ENCODE measurements around the gene TCF7L1. TPM values are rescaled to one million over a fixed set of nuclear protein-coding genes. Genes with fewer than 3 reads are reported as not detected.

The TCF7L1 gene
- total RNA-seq, 2 experiments from 2014 or later, result not detected

DNA sequence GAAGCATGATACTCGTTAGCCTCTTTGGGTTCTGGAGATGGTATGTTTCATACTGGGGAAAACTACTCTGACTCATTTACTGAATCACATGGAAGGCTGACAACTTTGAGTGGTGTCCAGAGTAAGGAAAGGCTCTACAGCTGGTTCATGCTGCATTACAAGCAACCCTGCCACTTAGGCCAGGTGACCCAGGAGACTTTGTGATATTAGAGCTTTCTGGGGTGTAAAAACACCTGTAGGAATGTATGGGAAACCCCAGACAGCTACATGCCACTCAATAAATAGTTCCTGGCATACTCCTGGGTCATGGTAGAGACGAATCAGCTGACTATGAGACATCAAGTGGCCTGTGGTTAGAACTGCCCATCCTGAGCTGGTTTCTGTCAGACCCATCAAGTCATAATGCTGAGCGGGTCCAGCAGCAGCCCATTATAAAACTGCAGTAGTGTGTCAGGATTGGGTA lies 21.3 kb upstream of the TCF7L1 start:
- no peak for TF ChIP-seq EZH2phosphoT487 (IDR thresholded peaks at IDR 0.05; ENCODE audit: borderline replicate concordance, low read depth, low read length)
- TF ChIP-seq, protein P1, sequence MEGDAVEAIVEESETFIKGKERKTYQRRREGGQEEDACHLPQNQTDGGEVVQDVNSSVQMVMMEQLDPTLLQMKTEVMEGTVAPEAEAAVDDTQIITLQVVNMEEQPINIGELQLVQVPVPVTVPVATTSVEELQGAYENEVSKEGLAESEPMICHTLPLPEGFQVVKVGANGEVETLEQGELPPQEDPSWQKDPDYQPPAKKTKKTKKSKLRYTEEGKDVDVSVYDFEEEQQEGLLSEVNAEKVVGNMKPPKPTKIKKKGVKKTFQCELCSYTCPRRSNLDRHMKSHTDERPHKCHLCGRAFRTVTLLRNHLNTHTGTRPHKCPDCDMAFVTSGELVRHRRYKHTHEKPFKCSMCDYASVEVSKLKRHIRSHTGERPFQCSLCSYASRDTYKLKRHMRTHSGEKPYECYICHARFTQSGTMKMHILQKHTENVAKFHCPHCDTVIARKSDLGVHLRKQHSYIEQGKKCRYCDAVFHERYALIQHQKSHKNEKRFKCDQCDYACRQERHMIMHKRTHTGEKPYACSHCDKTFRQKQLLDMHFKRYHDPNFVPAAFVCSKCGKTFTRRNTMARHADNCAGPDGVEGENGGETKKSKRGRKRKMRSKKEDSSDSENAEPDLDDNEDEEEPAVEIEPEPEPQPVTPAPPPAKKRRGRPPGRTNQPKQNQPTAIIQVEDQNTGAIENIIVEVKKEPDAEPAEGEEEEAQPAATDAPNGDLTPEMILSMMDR (conservative IDR thresholded peaks at IDR 0.05; ENCODE audit: low read length), result no peak
- no peaks in the 10 kb centered on the region for H3K36me3 ChIP-seq (ENCODE audit: insufficient read depth, low read length)
- POLR2A ChIA-PET, result no interaction called here
- DNase-seq (ENCODE audit: low spot score), result no peak
- H3K79me2 ChIP-seq (ENCODE audit: insufficient read depth, low read depth, low read length), result no peaks in the 10 kb centered on the region
- no TSS peak for BruUV-seq (replicated peaks)
- no peaks in the 10 kb centered on the region for H3K9me3 ChIP-seq (ENCODE audit: low read length)
- H3K9me2 ChIP-seq (ENCODE audit: insufficient read depth, low read length), result no peaks in the 10 kb centered on the region
- no peak overlapping the region for H3K4me2 ChIP-seq (ENCODE audit: low read length)
- no peaks in the 10 kb centered on the region for H4K20me1 ChIP-seq (ENCODE audit: insufficient read depth, low read length)
- no peak overlapping the region for H2AFZ ChIP-seq (ENCODE audit: low read length)
- intact Hi-C loops (cut with micrococcal nuclease; ENCODE audit: unreplicated experiment), result no loop called here
- H3K27ac ChIP-seq (ENCODE audit: low read depth, low read length, poor library complexity, severe bottlenecking), result no peak overlapping the region
- CTCF ChIA-PET (ENCODE audit: unreplicated experiment), result no interaction called here
- H3K4me1 ChIP-seq (ENCODE audit: insufficient read depth, low read length, poor library complexity, severe bottlenecking), result no peaks in the 10 kb centered on the region
- no peak overlapping the region for H3K4me3 ChIP-seq (ENCODE audit: low read depth, low read length, poor library complexity, severe bottlenecking)

DNA sequence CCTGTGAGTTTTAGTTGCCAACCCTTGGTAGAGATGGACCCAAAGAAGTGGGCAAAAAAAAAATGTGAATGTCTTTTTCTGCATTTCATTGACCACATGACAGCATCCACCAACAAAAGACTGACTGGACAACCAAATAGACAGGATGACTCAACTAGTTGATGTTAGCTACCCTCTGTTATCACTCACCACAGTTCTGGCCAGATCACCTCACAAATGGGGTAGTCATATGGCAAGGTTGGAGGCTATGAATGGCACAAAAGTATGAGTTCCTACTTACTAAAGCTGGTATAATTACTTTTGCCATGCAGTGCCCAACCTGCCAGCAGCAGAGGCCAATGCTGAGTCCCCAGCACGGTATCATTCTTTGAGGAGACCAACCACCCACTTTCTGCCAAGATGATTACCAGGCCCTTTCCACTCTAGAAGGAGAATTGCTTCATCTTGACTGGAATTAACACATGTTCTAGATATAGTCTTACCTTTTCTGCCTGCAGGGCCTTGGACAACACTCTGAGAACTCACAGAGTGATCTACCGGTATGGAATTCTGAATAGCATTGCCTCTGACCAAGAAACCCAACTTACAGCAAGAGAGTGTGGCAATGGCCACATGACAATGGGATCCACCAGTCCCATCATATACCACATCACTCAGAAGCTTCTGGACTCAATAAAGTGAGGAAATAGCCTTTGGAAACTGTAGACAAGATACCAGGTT lies 20.1 kb upstream of the TCF7L1 start:
- Histone ChIP-seq H3K9me2 (ENCODE audit: insufficient read depth, low read length) (no peaks in the 10 kb centered on the region), H3K4me2 (ENCODE audit: low read length) (no peak overlapping the region), H3K79me2 (ENCODE audit: insufficient read depth, low read depth, low read length) (no peaks in the 10 kb centered on the region), H3K9me3 (ENCODE audit: low read length) (no peaks in the 10 kb centered on the region), H3K27ac (ENCODE audit: low read depth, low read length, poor library complexity, severe bottlenecking) (no peak overlapping the region), H2AFZ (ENCODE audit: low read length) (no peak overlapping the region), H4K20me1 (ENCODE audit: insufficient read depth, low read length) (no peaks in the 10 kb centered on the region), H3K4me1 (ENCODE audit: insufficient read depth, low read length, poor library complexity, severe bottlenecking) (no peaks in the 10 kb centered on the region), H3K36me3 (ENCODE audit: insufficient read depth, low read length) (no peaks in the 10 kb centered on the region), H3K4me3 (ENCODE audit: low read depth, low read length, poor library complexity, severe bottlenecking) (no peak overlapping the region)
- no peak for DNase-seq (ENCODE audit: low spot score)
- intact Hi-C loops (cut with micrococcal nuclease; ENCODE audit: unreplicated experiment), result no loop called here
- POLR2A ChIA-PET, result no interaction called here
- CTCF ChIA-PET (ENCODE audit: unreplicated experiment), result no interaction called here
- no TSS peak for BruUV-seq (replicated peaks)
- TF ChIP-seq, protein P1 (conservative IDR thresholded peaks at IDR 0.05; ENCODE audit: low read length), result no peak
- TF ChIP-seq EZH2phosphoT487 (IDR thresholded peaks at IDR 0.05; ENCODE audit: borderline replicate concordance, low read depth, low read length), result no peak

DNA sequence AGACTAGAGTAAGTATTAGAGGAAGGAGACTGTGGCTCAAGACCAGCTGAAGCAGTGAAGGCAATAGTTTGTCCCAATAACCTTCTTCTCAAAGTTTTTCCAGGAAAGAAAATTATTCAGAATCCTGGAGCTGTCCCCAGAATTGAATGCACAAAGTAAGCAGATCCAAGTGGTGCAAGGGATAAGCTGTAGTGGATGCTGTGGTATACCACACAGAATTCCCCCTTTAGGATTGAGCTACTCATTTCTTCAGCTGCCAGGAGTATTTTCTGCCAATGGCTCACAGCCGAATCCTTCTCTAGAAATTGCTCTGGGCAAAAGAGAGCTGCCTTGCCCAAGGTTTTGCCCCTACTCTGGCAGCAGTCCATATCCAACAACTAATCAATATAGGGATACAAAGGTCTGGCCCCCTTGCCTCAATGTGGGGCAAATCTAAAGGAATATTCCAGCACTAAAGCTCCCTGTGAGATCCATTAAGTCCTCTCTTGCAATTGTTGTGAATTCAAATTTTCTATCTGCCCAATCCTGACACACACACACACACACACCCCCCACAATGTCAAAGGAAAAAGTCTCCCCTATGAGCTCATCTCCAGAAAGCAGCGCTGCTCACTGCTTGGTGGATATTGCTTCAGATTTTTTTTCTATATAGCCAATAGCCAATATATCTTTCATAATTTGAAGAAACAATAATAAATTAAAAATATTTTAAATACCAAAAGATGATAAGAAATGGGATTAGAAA lies 18.4 kb upstream of the TCF7L1 start:
- no peak for TF ChIP-seq EZH2phosphoT487 (IDR thresholded peaks at IDR 0.05; ENCODE audit: borderline replicate concordance, low read depth, low read length)
- TF ChIP-seq, protein P1 (conservative IDR thresholded peaks at IDR 0.05; ENCODE audit: low read length), result no peak
- intact Hi-C loops (cut with micrococcal nuclease; ENCODE audit: unreplicated experiment), result no loop called here
- Histone ChIP-seq H2AFZ (ENCODE audit: low read length) (no peak overlapping the region), H3K4me1 (ENCODE audit: insufficient read depth, low read length, poor library complexity, severe bottlenecking) (no peaks in the 10 kb centered on the region), H3K4me3 (ENCODE audit: low read depth, low read length, poor library complexity, severe bottlenecking) (no peak overlapping the region), H3K79me2 (ENCODE audit: insufficient read depth, low read depth, low read length) (no peaks in the 10 kb centered on the region), H3K27ac (ENCODE audit: low read depth, low read length, poor library complexity, severe bottlenecking) (no peak overlapping the region), H3K36me3 (ENCODE audit: insufficient read depth, low read length) (no peaks in the 10 kb centered on the region), H3K9me3 (ENCODE audit: low read length) (no peaks in the 10 kb centered on the region), H3K4me2 (ENCODE audit: low read length) (no peak overlapping the region), H3K9me2 (ENCODE audit: insufficient read depth, low read length) (no peaks in the 10 kb centered on the region), H4K20me1 (ENCODE audit: insufficient read depth, low read length) (no peaks in the 10 kb centered on the region)
- no TSS peak for BruUV-seq (replicated peaks)
- ChIA-PET CTCF (ENCODE audit: unreplicated experiment) (no interaction called here), POLR2A (no interaction called here)
- DNase-seq (ENCODE audit: low spot score), result no peak

Measured in OCI-LY7 (cell line).